SK-N-SH (cell line): ENCODE data around the gene FFAR2. TPM values are rescaled to one million over a fixed set of nuclear protein-coding genes. Genes with fewer than 3 reads are reported as not detected.

ENCODE experiments used
- CTCF ChIA-PET: fragments of 300-600, 350-600 bp; formaldehyde crosslinking; extraction: SDS; loops from one replicate; lab custom pipeline; 2021; lab: Yijun Ruan, JAX
- POLR2A ChIA-PET: fragments of 350-600 bp; sonication (Branson Sonifier 250); formaldehyde crosslinking; extraction: SDS; loops from one replicate; lab custom pipeline; 2020; ENCODE audit warnings: antibody characterized with exemption, inconsistent platforms; lab: Yijun Ruan, JAX
- DNase-seq: peaks from one replicate; pipeline ENCODE4 v3.0.0; 2012
- H2AFZ ChIP-seq: fragments of 200-600 bp; sonication (generic); 2 replicates; pipeline ENCODE4 v1.8.1; 2016; ENCODE audit warnings: antibody characterized with exemption, mild to moderate bottlenecking, low read depth
- H3F3A ChIP-seq: fragments of 200-600 bp; sonication (generic); replicated peaks from 2 replicates; pipeline ENCODE3; 2016; ENCODE audit warnings: antibody characterized with exemption, mild to moderate bottlenecking; ENCODE audit not compliant: insufficient read depth
- H3K27ac ChIP-seq, 2 experiments: fragments of 200-500 bp in 1 of 2; fragments of 200-600 bp in 1 of 2; sonication (Bioruptor generic) in 1 of 2; sonication (generic), shearing (Covaris generic) in 1 of 2; 2 replicates each; pipeline versions ENCODE4 v1.5.1 to v1.6.1; 2014 to 2016; ENCODE audit warnings: low read depth in 2 of 2, inconsistent platforms in 1 of 2, low read length in 1 of 2, mild to moderate bottlenecking in 1 of 2, mixed read lengths in 1 of 2
- H3K27me3 ChIP-seq: fragments of 200-600 bp; sonication (generic), shearing (Covaris generic); 2 replicates; pipeline ENCODE4 v1.6.1; 2016; ENCODE audit warnings: mixed run types; ENCODE audit not compliant: insufficient read depth
- H3K36me3 ChIP-seq, 2 experiments: fragments of 200-500 bp in 1 of 2; fragments of 200-600 bp in 1 of 2; sonication (Bioruptor generic) in 1 of 2; sonication (generic) in 1 of 2; replicated peaks in 1 of 2; 2 replicates each; pipeline versions ENCODE3 to v1.5.1; 2014 to 2016; ENCODE audit warnings: low read length in 1 of 2, mild to moderate bottlenecking in 1 of 2; ENCODE audit not compliant: insufficient read depth in 2 of 2, control insufficient read depth in 1 of 2
- H3K4me1 ChIP-seq, 2 experiments: fragments of 200-500 bp in 1 of 2; fragments of 200-600 bp in 1 of 2; sonication (Bioruptor generic) in 1 of 2; sonication (generic), shearing (Covaris generic) in 1 of 2; 2 replicates each; pipeline versions ENCODE4 v1.5.1 to v1.6.1; 2014 to 2016; ENCODE audit warnings: low read depth in 1 of 2, low read length in 1 of 2, mixed run types in 1 of 2; ENCODE audit not compliant: insufficient read depth in 2 of 2, control insufficient read depth in 1 of 2
- H3K4me2 ChIP-seq: fragments of 200-600 bp; sonication (generic), shearing (Covaris generic); 2 replicates; pipeline ENCODE4 v1.6.1; 2017; ENCODE audit warnings: mixed run types
- H3K4me3 ChIP-seq, 2 experiments: fragments of 200-500 bp in 1 of 2; fragments of 200-600 bp in 1 of 2; sonication (Bioruptor generic) in 1 of 2; sonication (generic), shearing (Covaris generic) in 1 of 2; 2 replicates each; pipeline versions ENCODE4 v1.5.1 to v1.8.1; 2014 to 2016; ENCODE audit warnings: low read depth in 2 of 2, inconsistent platforms in 1 of 2, low read length in 1 of 2, mild to moderate bottlenecking in 1 of 2, mixed read lengths in 1 of 2, moderate library complexity in 1 of 2
- H3K79me2 ChIP-seq: fragments of 200-600 bp; sonication (generic); 2 replicates; pipeline ENCODE4 v1.8.1; 2017; ENCODE audit warnings: mild to moderate bottlenecking; ENCODE audit not compliant: insufficient read depth
- H3K9ac ChIP-seq: fragments of 200-600 bp; sonication (generic); 2 replicates; pipeline ENCODE4 v1.6.1; 2017; ENCODE audit warnings: mixed run types
- H3K9me2 ChIP-seq: fragments of 200-600 bp; sonication (generic); 2 replicates; pipeline ENCODE4 v1.6.1; 2017; ENCODE audit warnings: mixed run types
- H3K9me3 ChIP-seq: fragments of 200-600 bp; sonication (generic); 2 replicates; pipeline ENCODE4 v1.6.1; 2017; ENCODE audit warnings: mixed run types, mild to moderate bottlenecking, moderate library complexity
- H4K20me1 ChIP-seq: fragments of 200-600 bp; sonication (generic); 2 replicates; pipeline ENCODE4 v1.6.1; 2017; ENCODE audit warnings: mild to moderate bottlenecking, mixed run types; ENCODE audit not compliant: insufficient read depth
- ELF1 ChIP-seq: IDR thresholded peaks from 2 replicates; pipeline ENCODE4 v1.4.0; 2012
- EZH2phosphoT487 ChIP-seq: fragments of 200-600 bp; sonication (generic); IDR thresholded peaks from 2 replicates; pipeline ENCODE4 v1.6.1; 2017; ENCODE audit warnings: low read depth, mixed run types, mild to moderate bottlenecking, antibody characterized with exemption, moderate library complexity, borderline replicate concordance
- FOXM1 ChIP-seq: IDR thresholded peaks from 2 replicates; pipeline ENCODE4 v1.4.0; 2012; ENCODE audit warnings: low read depth, mild to moderate bottlenecking
- GABPA ChIP-seq: IDR thresholded peaks from 2 replicates; pipeline ENCODE4 v1.4.0; 2012; ENCODE audit warnings: low read depth, mild to moderate bottlenecking
- GATA2 ChIP-seq: sonication (generic); formaldehyde crosslinking; IDR thresholded peaks from 2 replicates; pipeline ENCODE4 v1.5.0; 2020; ENCODE audit warnings: mild to moderate bottlenecking, missing genetic modification reagents
- JUND ChIP-seq: IDR thresholded peaks from 2 replicates; pipeline ENCODE4 v1.4.0; 2012
- MXI1 ChIP-seq: IDR thresholded peaks from 2 replicates; pipeline ENCODE4 v1.6.1; 2012; ENCODE audit warnings: mild to moderate bottlenecking, low read depth, low read length, improper control_type of control experiment
- NRF1 ChIP-seq: IDR thresholded peaks from 2 replicates; pipeline ENCODE4 v1.6.1; 2012; ENCODE audit warnings: low read depth, mild to moderate bottlenecking, low read length
- POLR2AphosphoS5 ChIP-seq: IDR thresholded peaks from 2 replicates; pipeline ENCODE4 v1.6.1; 2012; ENCODE audit warnings: low read depth, low read length
- RCOR1 ChIP-seq: fragments of 150-350 bp; IDR thresholded peaks from 2 replicates; pipeline ENCODE4 v1.6.1; 2017; ENCODE audit warnings: antibody characterized with exemption, low read length
- RFX5 ChIP-seq: IDR thresholded peaks from 2 replicates; pipeline ENCODE4 v1.6.1; 2012; ENCODE audit warnings: mild to moderate bottlenecking, improper control_type of control experiment, low read length
- TAF1 ChIP-seq: IDR thresholded peaks from 2 replicates; pipeline ENCODE4 v1.6.1; 2012; ENCODE audit warnings: low read depth, mild to moderate bottlenecking, low read length, moderate library complexity, borderline replicate concordance
- TCF12 ChIP-seq: IDR thresholded peaks from 2 replicates; pipeline ENCODE4 v1.4.0; 2012
- TEAD4 ChIP-seq: IDR thresholded peaks from 2 replicates; pipeline ENCODE4 v1.4.0; 2012; ENCODE audit warnings: mild to moderate bottlenecking, borderline replicate concordance; ENCODE audit not compliant: insufficient read depth
- WGBS: methylation state at CpG from one replicate; pipeline ENCODE4 v1.1.6; 2017; ENCODE audit warnings: low lambda C conversion rate; 5-methylcytosine and 5-hydroxymethylcytosine counted together
- polyA plus RNA-seq, 3 experiments: library from polyadenylated mRNA; depleted of rRNA; stranded (reverse); fragments of >200 nt; gene quantifications; 2 replicates each; pipeline ENCODE4 v1.2.3, GENCODE V29; 2012
- TF ChIP-seq, protein P1 (sequence below): IDR thresholded peaks from 2 replicates; pipeline ENCODE4 v1.4.0; 2012; ENCODE audit warnings: low read depth, borderline replicate concordance
- TF ChIP-seq, protein P2 (sequence below): fragments of 150-350 bp; IDR thresholded peaks from 2 replicates; pipeline ENCODE4 v1.6.1; 2016; ENCODE audit warnings: mild to moderate bottlenecking, low read depth, low read length

FFAR2 gene
- polyA plus RNA-seq, 1 of the 3 experiments (the other 2 are of a cell fraction), result not detected

DNA sequence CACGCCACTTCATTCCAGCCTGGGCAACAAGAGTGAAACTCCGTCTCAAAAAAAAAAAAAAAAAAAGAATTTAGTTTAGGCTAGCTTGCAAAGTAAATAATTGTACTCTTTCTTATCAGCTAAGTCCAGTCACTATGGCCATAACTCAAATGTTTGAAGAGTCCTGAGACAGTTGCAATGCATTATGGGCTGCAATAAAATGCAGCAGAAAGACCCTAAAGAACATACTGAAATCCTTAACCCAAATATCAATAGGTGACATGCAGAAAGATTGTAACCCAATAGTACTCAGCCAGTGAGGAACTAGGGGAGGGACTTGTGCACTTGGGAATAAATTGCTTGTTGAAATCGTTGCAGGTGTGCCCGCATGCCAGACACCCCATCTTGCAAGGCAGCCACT, 20.9 kb upstream of the FFAR2 start:
- no peak for TF ChIP-seq TCF12
- no peak for TF ChIP-seq NRF1
- TF ChIP-seq TEAD4, result no peak
- TF ChIP-seq, protein P1, sequence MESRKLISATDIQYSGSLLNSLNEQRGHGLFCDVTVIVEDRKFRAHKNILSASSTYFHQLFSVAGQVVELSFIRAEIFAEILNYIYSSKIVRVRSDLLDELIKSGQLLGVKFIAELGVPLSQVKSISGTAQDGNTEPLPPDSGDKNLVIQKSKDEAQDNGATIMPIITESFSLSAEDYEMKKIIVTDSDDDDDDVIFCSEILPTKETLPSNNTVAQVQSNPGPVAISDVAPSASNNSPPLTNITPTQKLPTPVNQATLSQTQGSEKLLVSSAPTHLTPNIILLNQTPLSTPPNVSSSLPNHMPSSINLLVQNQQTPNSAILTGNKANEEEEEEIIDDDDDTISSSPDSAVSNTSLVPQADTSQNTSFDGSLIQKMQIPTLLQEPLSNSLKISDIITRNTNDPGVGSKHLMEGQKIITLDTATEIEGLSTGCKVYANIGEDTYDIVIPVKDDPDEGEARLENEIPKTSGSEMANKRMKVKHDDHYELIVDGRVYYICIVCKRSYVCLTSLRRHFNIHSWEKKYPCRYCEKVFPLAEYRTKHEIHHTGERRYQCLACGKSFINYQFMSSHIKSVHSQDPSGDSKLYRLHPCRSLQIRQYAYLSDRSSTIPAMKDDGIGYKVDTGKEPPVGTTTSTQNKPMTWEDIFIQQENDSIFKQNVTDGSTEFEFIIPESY, result no peak
- no peak for TF ChIP-seq RCOR1
- TF ChIP-seq GABPA, result no peak
- TF ChIP-seq EZH2phosphoT487, result no peak
- no peak for TF ChIP-seq ELF1
- no peak for TF ChIP-seq MXI1
- TF ChIP-seq, protein P2, sequence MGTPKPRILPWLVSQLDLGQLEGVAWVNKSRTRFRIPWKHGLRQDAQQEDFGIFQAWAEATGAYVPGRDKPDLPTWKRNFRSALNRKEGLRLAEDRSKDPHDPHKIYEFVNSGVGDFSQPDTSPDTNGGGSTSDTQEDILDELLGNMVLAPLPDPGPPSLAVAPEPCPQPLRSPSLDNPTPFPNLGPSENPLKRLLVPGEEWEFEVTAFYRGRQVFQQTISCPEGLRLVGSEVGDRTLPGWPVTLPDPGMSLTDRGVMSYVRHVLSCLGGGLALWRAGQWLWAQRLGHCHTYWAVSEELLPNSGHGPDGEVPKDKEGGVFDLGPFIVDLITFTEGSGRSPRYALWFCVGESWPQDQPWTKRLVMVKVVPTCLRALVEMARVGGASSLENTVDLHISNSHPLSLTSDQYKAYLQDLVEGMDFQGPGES, result no peak
- TF ChIP-seq GATA2 (CRISPR knock-in tag), result no peak
- no peak for TF ChIP-seq FOXM1
- TF ChIP-seq RFX5, result no peak
- no peak overlapping the region for H3K4me3 ChIP-seq
- ChIA-PET POLR2A (no interaction called here), CTCF (no interaction called here)
- no peaks in the 10 kb centered on the region for H3K4me1 ChIP-seq
- no peak overlapping the region for H3K27ac ChIP-seq
- no peaks in the 10 kb centered on the region for H3K9me2 ChIP-seq
- no peaks in the 10 kb centered on the region for H3K79me2 ChIP-seq
- H3K9me3 ChIP-seq, result no peaks in the 10 kb centered on the region
- H2AFZ ChIP-seq, result no peak overlapping the region
- DNase-seq, result no peak
- H3K27me3 ChIP-seq, result peaks cover 55% of the 10 kb centered on the region; the same call in 1 of the 2 replicates
- H3K36me3 ChIP-seq, result no peaks in the 10 kb centered on the region
- WGBS, result 12% methylated on average over 4 of the region's 4 CpGs
- H3F3A ChIP-seq, result no peaks in the 10 kb centered on the region
- no peak overlapping the region for H3K9ac ChIP-seq
- H3K4me2 ChIP-seq, result no peak overlapping the region
- no peaks in the 10 kb centered on the region for H4K20me1 ChIP-seq

DNA sequence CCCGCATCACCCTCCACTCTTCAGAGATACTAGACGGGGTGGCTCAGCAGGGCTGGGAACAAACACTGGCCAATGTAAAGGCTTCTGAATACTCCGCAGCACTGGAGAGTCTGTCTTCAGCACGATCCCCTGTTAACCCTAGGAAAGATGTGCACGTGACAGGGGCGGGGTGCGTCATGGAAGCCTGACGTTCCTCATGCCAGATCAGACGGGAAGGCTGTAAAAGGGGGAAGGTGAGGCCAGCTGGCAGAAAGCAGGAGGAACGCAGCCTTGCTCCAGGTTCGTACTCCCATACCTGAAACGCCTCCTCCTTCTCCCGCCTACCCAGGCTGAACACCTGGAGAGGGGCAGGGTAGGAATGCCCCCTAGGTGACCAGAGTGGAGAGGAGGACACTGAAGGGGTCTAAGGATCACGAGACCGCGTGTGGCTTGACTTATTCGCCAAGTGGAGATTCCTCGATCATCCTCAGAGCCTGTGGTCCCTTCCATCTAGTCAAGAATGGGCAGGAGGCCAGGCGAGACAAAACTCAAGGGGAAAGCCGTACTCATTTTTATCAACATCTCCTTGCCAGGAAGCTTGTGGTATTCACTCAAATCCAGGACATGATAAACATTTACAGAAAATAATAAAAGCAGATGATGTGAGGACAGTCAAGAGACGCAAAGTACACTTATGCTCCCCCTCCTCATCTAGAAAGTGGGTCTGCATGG, 18.2 kb upstream of the FFAR2 start:
- no peak for TF ChIP-seq RFX5
- no peak for TF ChIP-seq POLR2AphosphoS5
- TF ChIP-seq EZH2phosphoT487, result no peak
- TF ChIP-seq JUND, result no peak
- no peak for TF ChIP-seq TAF1
- Histone ChIP-seq H2AFZ (no peak overlapping the region), H3K4me1 (peaks cover 0 to 2% of the 10 kb centered on the region in 2 experiments; a peak in 1 of 4 replicates), H3K9me2 (no peaks in the 10 kb centered on the region), H3K4me3 (no peak overlapping the region), H3K27ac (no peak overlapping the region), H3K79me2 (no peaks in the 10 kb centered on the region), H3K9ac (no peak overlapping the region), H3K4me2 (no peak overlapping the region), H3K9me3 (no peaks in the 10 kb centered on the region), H3F3A (no peaks in the 10 kb centered on the region), H3K36me3 (no peaks in the 10 kb centered on the region), H4K20me1 (no peaks in the 10 kb centered on the region), H3K27me3 (peaks cover 58% of the 10 kb centered on the region)
- CTCF ChIA-PET, result interaction anchor here (1.1 to 1.4 kb wide), 2 partner anchors 65 to 80 kb away, joined by 3 to 5 read pairs; no protein-coding TSS in a partner anchor
- DNase-seq, result no peak
- POLR2A ChIA-PET, result no interaction called here
- 19% methylated on average over 21 of the region's 21 CpGs for WGBS
